Mesenteric fat pad (tissue), 1 donor: ENCODE measurements around the gene PTGIR. TPM values are rescaled to one million over a fixed set of nuclear protein-coding genes. Genes with fewer than 3 reads are reported as not detected.
A peak's percentile ranks its signal among the peaks of the same experiment; 100 is the strongest.

Experiments used
- DNase-seq: peaks from one replicate; pipeline ENCODE4 v3.0.0-alpha.2; 2020; ENCODE audit warnings: low spot score
- long read RNA-seq: library from polyadenylated mRNA; unstranded; transcript quantifications from one replicate; pipeline ENCODE4 v2.0.0, GENCODE V29; 2020
- total RNA-seq: library from RNA; stranded (reverse); fragmentation: NEBNext Ultra II Directional; extraction: Animal tissue kit (Norgen Biotek cat#: 25700); gene quantifications from one replicate; pipeline ENCODE4 v1.2.1, GENCODE V29; 2021
- donor health status: DM: yes; HTN: yes; CAD: no.

The PTGIR gene
- 7.2 TPM for total RNA-seq
- long read RNA-seq, transcript PTGIR-201 (3 exons, 2,107 nt): major isoform, 17 of 40 reads
- long read RNA-seq, partial matches to known transcripts: 13 of 40 reads
- long read RNA-seq, other reads (novel, unspliced or antisense): 8 of 40 reads

GRCh38 chr19:46624958-46625661 lies at the start of gene PTGIR:
PTGIR (minus strand) TSS chr19:46625089; CDS start chr19:46624225, 864 bp downstream.
- no peak for DNase-seq

- DNase-seq: no peak
These were observed 45.9 kb upstream of the PTGIR start for GRCh38 chr19:46670813-46671212.

GRCh38 chr19:46668662-46669061 lies 43.8 kb upstream of the PTGIR start:
- no peak for DNase-seq

- no peak for DNase-seq
These were observed 40.2 kb upstream of the PTGIR start for GRCh38 chr19:46665072-46665471.

GRCh38 chr19:46661735-46662592 lies 37.1 kb upstream of the PTGIR start:
- no peak for DNase-seq

- peak; percentile 100 for DNase-seq
These were observed 36.3 kb upstream of the PTGIR start, which contains the start of gene DACT3 for GRCh38 chr19:46661020-46661731. DACT3 (minus strand) TSS chr19:46661182; CDS start chr19:46661064, 118 bp downstream.

- no peak for DNase-seq
These were observed 35.7 kb upstream of the PTGIR start for GRCh38 chr19:46660551-46661019.

- DNase-seq: no peak
These were observed 35.2 kb upstream of the PTGIR start for GRCh38 chr19:46660008-46660517.

GRCh38 chr19:46659151-46660007 lies 34.5 kb upstream of the PTGIR start:
- no peak for DNase-seq

- no peak for DNase-seq
These were observed 31.7 kb upstream of the PTGIR start for GRCh38 chr19:46656541-46656940.

- DNase-seq: no peak
These were observed 29.8 kb upstream of the PTGIR start for GRCh38 chr19:46654621-46655152.

GRCh38 chr19:46650445-46650844 lies 25.6 kb upstream of the PTGIR start:
- no peak for DNase-seq

- no peak for DNase-seq
These were observed 24.4 kb upstream of the PTGIR start for GRCh38 chr19:46648961-46649960.

GRCh38 chr19:46648060-46648960 lies 23.4 kb upstream of the PTGIR start:
- no peak for DNase-seq

- no peak for DNase-seq
These were observed 21.5 kb upstream of the PTGIR start for GRCh38 chr19:46646402-46646801.

GRCh38 chr19:46644720-46645119 lies 19.8 kb upstream of the PTGIR start:
- no peak for DNase-seq

GRCh38 chr19:46640656-46641055 lies 15.8 kb upstream of the PTGIR start:
- DNase-seq: no peak
